ENCODE measurements around the gene DYNC1I1. TPM values are rescaled to one million over a fixed set of nuclear protein-coding genes. Genes with fewer than 3 reads are reported as not detected.

Gene DYNC1I1
- polyA plus RNA-seq, 1 of the 3 experiments (the other 2 are of a cell fraction) = 0.05 TPM

DNA sequence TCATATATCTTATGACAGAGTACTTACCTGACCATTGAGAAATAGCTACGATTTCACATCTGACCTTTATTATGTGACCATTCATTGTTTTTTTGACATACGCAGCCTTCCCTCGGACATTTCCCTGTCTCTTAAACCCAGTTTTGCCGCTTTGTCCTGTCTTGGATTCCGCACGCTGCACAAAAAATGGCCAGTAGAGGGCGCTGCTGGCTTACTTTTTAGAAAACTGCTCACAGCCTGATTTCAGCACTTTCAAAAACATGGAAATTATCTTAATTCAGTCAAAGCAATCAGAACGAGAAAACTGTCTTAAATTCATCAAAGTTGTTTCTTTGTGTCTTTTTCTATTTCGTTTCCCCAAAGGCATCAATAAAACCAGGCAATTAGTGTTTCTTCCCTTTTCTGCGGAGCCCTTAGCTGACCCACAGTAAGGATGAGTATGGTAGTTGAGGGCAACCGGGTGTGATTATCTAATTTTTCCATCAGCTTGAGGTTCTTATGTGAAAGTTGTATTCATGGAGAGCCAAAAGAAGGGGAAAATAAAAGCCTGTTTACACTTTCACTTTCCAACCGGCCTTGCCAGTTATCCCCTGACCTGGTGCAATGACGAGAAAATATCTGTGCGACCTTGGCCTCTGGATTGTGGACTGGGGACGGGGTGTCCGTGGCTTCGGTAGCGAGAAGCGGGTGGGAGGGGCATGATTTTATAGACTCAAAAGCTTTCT lies 144.4 kb downstream of the DYNC1I1 start:
- Histone ChIP-seq H3K9ac (no peak overlapping the region), H3K4me1 (ENCODE audit: control insufficient read depth in 1 of 2, insufficient read depth in 2 of 2, low read depth in 1 of 2, low read length in 1 of 2) (no peaks in the 10 kb centered on the region), H3K36me3 (replicated peaks in 1 of 2; ENCODE audit: control insufficient read depth in 1 of 2, insufficient read depth in 2 of 2, low read length in 1 of 2) (no peaks in the 10 kb centered on the region), H3F3A (replicated peaks; ENCODE audit: insufficient read depth) (no peaks in the 10 kb centered on the region), H3K9me2 (no peaks in the 10 kb centered on the region), H3K79me2 (ENCODE audit: insufficient read depth) (no peaks in the 10 kb centered on the region), H3K4me3 (ENCODE audit: low read depth in 2 of 2, low read length in 1 of 2) (peak overlapping the region; percentile 6 to 14; a peak in 2 of 4 replicates), H3K9me3 (no peaks in the 10 kb centered on the region), H2AFZ (ENCODE audit: low read depth) (peak overlapping the region; percentile 36; the same call in 1 of the 2 replicates), H3K4me2 (peak overlapping the region; percentile 50; the same call in 1 of the 2 replicates), H4K20me1 (ENCODE audit: insufficient read depth) (no peaks in the 10 kb centered on the region), H3K27ac (ENCODE audit: low read depth in 2 of 2, low read length in 1 of 2) (no peak overlapping the region), H3K27me3 (ENCODE audit: insufficient read depth) (no peaks in the 10 kb centered on the region)
- ChIA-PET POLR2A (no interaction called here), CTCF (interaction anchor here (0.6 to 8.4 kb wide), 88 partner anchors 9 to 1929 kb away, joined by 3 to 191 read pairs (median 4); partner anchors contain the start of gene DLX5)
- WGBS (ENCODE audit: low lambda C conversion rate) = 41% methylated on average over 19 of the region's 19 CpGs
- TF ChIP-seq SMC3 (IDR thresholded peaks at IDR 0.05; ENCODE audit: low read depth, low read length) (peak; percentile 85), RAD21 (IDR thresholded peaks at IDR 0.05; ENCODE audit: low read length) (peak; percentile 99), RFX5 (IDR thresholded peaks at IDR 0.05; ENCODE audit: low read length) (peak; percentile 43; the same call in 1 of the 2 replicates), NRF1 (IDR thresholded peaks at IDR 0.05; ENCODE audit: low read depth, low read length) (no peak), MXI1 (IDR thresholded peaks at IDR 0.05; ENCODE audit: low read depth, low read length) (peak; percentile 37; the same call in 1 of the 2 replicates), CHD2 (IDR thresholded peaks at IDR 0.05; ENCODE audit: low read length, partially characterized antibody) (peak; percentile 48)
- TF ChIP-seq, protein P1, sequence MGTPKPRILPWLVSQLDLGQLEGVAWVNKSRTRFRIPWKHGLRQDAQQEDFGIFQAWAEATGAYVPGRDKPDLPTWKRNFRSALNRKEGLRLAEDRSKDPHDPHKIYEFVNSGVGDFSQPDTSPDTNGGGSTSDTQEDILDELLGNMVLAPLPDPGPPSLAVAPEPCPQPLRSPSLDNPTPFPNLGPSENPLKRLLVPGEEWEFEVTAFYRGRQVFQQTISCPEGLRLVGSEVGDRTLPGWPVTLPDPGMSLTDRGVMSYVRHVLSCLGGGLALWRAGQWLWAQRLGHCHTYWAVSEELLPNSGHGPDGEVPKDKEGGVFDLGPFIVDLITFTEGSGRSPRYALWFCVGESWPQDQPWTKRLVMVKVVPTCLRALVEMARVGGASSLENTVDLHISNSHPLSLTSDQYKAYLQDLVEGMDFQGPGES (IDR thresholded peaks at IDR 0.05; ENCODE audit: low read depth, low read length) = no peak
- TF ChIP-seq, protein P2, sequence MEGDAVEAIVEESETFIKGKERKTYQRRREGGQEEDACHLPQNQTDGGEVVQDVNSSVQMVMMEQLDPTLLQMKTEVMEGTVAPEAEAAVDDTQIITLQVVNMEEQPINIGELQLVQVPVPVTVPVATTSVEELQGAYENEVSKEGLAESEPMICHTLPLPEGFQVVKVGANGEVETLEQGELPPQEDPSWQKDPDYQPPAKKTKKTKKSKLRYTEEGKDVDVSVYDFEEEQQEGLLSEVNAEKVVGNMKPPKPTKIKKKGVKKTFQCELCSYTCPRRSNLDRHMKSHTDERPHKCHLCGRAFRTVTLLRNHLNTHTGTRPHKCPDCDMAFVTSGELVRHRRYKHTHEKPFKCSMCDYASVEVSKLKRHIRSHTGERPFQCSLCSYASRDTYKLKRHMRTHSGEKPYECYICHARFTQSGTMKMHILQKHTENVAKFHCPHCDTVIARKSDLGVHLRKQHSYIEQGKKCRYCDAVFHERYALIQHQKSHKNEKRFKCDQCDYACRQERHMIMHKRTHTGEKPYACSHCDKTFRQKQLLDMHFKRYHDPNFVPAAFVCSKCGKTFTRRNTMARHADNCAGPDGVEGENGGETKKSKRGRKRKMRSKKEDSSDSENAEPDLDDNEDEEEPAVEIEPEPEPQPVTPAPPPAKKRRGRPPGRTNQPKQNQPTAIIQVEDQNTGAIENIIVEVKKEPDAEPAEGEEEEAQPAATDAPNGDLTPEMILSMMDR (IDR thresholded peaks at IDR 0.05) = peak; percentile 100
- DNase-seq = peak; percentile 57

DNA sequence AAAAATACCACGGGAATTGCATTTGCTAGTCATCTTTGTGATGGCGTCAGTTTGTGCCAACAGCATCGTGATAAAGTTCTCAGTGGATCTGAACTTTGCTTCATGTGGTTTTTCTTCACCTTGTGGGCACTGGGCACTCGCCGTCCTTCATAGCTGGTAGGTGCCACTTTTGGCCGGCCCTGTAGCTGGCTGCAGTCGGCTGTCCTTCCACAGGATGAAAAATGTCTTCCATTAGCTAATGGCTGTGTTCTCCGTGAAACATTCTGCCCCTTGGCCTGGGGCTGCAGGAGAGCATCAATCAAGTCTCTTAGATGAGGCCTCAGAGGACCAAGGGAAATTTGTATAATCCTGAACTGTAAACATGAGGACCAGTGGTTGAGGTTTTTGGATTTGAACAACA lies 145.3 kb downstream of the DYNC1I1 start:
- no peak for DNase-seq
- Histone ChIP-seq H3K27ac (ENCODE audit: low read depth in 2 of 2, low read length in 1 of 2) (no peak overlapping the region), H3K79me2 (ENCODE audit: insufficient read depth) (no peaks in the 10 kb centered on the region), H3K9ac (no peak overlapping the region), H3K4me3 (ENCODE audit: low read depth in 2 of 2, low read length in 1 of 2) (no peak overlapping the region), H3K9me3 (no peaks in the 10 kb centered on the region), H3K36me3 (replicated peaks in 1 of 2; ENCODE audit: control insufficient read depth in 1 of 2, insufficient read depth in 2 of 2, low read length in 1 of 2) (no peaks in the 10 kb centered on the region), H4K20me1 (ENCODE audit: insufficient read depth) (no peaks in the 10 kb centered on the region), H3F3A (replicated peaks; ENCODE audit: insufficient read depth) (no peaks in the 10 kb centered on the region), H3K27me3 (ENCODE audit: insufficient read depth) (no peaks in the 10 kb centered on the region), H3K4me2 (no peak overlapping the region), H3K4me1 (ENCODE audit: control insufficient read depth in 1 of 2, insufficient read depth in 2 of 2, low read depth in 1 of 2, low read length in 1 of 2) (no peaks in the 10 kb centered on the region), H2AFZ (ENCODE audit: low read depth) (no peak overlapping the region), H3K9me2 (no peaks in the 10 kb centered on the region)
- 63% methylated on average over 8 of the region's 8 CpGs for WGBS (ENCODE audit: low lambda C conversion rate)
- TF ChIP-seq POLR2AphosphoS5 (IDR thresholded peaks at IDR 0.05; ENCODE audit: low read depth, low read length) = no peak
- TF ChIP-seq, protein P3, sequence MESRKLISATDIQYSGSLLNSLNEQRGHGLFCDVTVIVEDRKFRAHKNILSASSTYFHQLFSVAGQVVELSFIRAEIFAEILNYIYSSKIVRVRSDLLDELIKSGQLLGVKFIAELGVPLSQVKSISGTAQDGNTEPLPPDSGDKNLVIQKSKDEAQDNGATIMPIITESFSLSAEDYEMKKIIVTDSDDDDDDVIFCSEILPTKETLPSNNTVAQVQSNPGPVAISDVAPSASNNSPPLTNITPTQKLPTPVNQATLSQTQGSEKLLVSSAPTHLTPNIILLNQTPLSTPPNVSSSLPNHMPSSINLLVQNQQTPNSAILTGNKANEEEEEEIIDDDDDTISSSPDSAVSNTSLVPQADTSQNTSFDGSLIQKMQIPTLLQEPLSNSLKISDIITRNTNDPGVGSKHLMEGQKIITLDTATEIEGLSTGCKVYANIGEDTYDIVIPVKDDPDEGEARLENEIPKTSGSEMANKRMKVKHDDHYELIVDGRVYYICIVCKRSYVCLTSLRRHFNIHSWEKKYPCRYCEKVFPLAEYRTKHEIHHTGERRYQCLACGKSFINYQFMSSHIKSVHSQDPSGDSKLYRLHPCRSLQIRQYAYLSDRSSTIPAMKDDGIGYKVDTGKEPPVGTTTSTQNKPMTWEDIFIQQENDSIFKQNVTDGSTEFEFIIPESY (IDR thresholded peaks at IDR 0.05; ENCODE audit: borderline replicate concordance, low read depth) = no peak
- TF ChIP-seq JUND (IDR thresholded peaks at IDR 0.05) = no peak
- TF ChIP-seq RFX5 (IDR thresholded peaks at IDR 0.05; ENCODE audit: low read length) = no peak
- TF ChIP-seq RAD21 (IDR thresholded peaks at IDR 0.05; ENCODE audit: low read length) = no peak
- TF ChIP-seq, protein P4, sequence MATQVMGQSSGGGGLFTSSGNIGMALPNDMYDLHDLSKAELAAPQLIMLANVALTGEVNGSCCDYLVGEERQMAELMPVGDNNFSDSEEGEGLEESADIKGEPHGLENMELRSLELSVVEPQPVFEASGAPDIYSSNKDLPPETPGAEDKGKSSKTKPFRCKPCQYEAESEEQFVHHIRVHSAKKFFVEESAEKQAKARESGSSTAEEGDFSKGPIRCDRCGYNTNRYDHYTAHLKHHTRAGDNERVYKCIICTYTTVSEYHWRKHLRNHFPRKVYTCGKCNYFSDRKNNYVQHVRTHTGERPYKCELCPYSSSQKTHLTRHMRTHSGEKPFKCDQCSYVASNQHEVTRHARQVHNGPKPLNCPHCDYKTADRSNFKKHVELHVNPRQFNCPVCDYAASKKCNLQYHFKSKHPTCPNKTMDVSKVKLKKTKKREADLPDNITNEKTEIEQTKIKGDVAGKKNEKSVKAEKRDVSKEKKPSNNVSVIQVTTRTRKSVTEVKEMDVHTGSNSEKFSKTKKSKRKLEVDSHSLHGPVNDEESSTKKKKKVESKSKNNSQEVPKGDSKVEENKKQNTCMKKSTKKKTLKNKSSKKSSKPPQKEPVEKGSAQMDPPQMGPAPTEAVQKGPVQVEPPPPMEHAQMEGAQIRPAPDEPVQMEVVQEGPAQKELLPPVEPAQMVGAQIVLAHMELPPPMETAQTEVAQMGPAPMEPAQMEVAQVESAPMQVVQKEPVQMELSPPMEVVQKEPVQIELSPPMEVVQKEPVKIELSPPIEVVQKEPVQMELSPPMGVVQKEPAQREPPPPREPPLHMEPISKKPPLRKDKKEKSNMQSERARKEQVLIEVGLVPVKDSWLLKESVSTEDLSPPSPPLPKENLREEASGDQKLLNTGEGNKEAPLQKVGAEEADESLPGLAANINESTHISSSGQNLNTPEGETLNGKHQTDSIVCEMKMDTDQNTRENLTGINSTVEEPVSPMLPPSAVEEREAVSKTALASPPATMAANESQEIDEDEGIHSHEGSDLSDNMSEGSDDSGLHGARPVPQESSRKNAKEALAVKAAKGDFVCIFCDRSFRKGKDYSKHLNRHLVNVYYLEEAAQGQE (IDR thresholded peaks at IDR 0.05; ENCODE audit: low read depth, low read length) = no peak
- ChIA-PET POLR2A (no interaction called here), CTCF (interaction anchor here (0.6 to 8.4 kb wide), 28 partner anchors 8 to 1147 kb away, joined by 3 to 191 read pairs (median 7); partner anchors contain the start of gene DLX5)
